Measurements from ENCODE around the gene CRLF1.

The CRLF1 gene

GRCh38 chr19:18646535-18647370, 40.2 kb upstream of the CRLF1 start:
- DNase-seq (ENCODE audit: extremely low read depth, low read depth): no peak
- no peak for TF ChIP-seq CTCF (IDR thresholded peaks at IDR 0.05; ENCODE audit: low read depth, low read length, missing control alignments)
- H3K4me3 ChIP-seq (replicated peaks; ENCODE audit: low read depth, low read length): no peak overlapping the region

GRCh38 chr19:18645035-18645511, 38.5 kb upstream of the CRLF1 start:
- no peak for DNase-seq (ENCODE audit: extremely low read depth, low read depth)
- no peak for TF ChIP-seq CTCF (IDR thresholded peaks at IDR 0.05; ENCODE audit: low read depth, low read length, missing control alignments)
- no peak overlapping the region for H3K4me3 ChIP-seq (replicated peaks; ENCODE audit: low read depth, low read length)

GRCh38 chr19:18644196-18645034, 37.8 kb upstream of the CRLF1 start:
- no peak for TF ChIP-seq CTCF (IDR thresholded peaks at IDR 0.05; ENCODE audit: low read depth, low read length, missing control alignments)
- DNase-seq (ENCODE audit: extremely low read depth, low read depth): no peak
- no peak overlapping the region for H3K4me3 ChIP-seq (replicated peaks; ENCODE audit: low read depth, low read length)

- TF ChIP-seq CTCF (IDR thresholded peaks at IDR 0.05; ENCODE audit: low read depth, low read length, missing control alignments): no peak
- H3K4me3 ChIP-seq (replicated peaks; ENCODE audit: low read depth, low read length): no peak overlapping the region
- DNase-seq (ENCODE audit: extremely low read depth, low read depth): no peak
Observed at GRCh38 chr19:18639706-18640243, 33.2 kb upstream of the CRLF1 start.

GRCh38 chr19:18637673-18638630, 31.4 kb upstream of the CRLF1 start:
- TF ChIP-seq CTCF (IDR thresholded peaks at IDR 0.05; ENCODE audit: low read depth, low read length, missing control alignments): no peak
- DNase-seq (ENCODE audit: extremely low read depth, low read depth): no peak
- H3K4me3 ChIP-seq (replicated peaks; ENCODE audit: low read depth, low read length): peak overlapping the region; percentile 51
